GM10266 (cell line): Measurements from ENCODE around the gene P2RX6.
A peak's percentile ranks its signal among the peaks of the same experiment; 100 is the strongest.
"Not testable (repeated sequence)": the region's sequence is repeated elsewhere in the genome, so short reads cannot be mapped to it uniquely, and the experiment has no call there.

Source experiments
- DNase-seq: peaks from one replicate; pipeline ENCODE4 v3.0.0; 2012; ENCODE audit errors: extremely low spot score
- TF ChIP-seq, protein P1 (sequence below): IDR thresholded peaks from 2 replicates; pipeline ENCODE4 v1.5.1; 2012; ENCODE audit warnings: mild to moderate bottlenecking, low read depth; ENCODE audit not compliant: control insufficient read depth, insufficient read depth; ENCODE audit errors: missing control alignments

The P2RX6 gene

DNA sequence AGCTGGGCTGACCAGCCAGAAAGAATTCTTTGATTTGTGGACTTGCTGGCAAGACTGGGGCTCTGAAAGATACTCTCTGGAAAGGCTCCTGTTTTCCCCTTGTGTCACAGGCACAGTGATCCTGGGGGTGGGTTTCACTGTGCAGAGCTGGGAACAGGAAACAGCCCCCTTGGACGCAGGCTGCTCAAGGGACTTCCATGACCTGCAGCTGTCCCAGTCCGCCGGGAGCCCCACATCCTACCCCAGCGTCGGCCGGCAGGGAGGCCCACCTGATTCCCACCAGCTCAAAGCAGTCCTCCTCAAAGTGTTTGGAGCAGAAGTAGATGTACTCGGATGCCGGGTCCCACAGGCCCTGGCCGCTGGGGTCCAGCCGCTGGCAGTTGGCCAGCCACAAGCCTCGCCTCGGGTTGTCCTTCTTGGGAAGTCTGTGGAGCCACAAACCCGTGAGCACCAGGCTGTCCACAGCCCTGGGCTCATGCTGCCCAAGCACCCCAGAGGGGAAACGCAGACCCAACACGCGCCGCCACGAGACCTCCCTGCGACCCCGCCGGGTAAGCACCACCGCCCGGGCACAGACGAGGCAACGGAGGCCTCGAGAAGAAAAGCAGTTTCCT lies 13.9 kb upstream of the P2RX6 start:
- DNase-seq = no peak
- TF ChIP-seq, protein P1, sequence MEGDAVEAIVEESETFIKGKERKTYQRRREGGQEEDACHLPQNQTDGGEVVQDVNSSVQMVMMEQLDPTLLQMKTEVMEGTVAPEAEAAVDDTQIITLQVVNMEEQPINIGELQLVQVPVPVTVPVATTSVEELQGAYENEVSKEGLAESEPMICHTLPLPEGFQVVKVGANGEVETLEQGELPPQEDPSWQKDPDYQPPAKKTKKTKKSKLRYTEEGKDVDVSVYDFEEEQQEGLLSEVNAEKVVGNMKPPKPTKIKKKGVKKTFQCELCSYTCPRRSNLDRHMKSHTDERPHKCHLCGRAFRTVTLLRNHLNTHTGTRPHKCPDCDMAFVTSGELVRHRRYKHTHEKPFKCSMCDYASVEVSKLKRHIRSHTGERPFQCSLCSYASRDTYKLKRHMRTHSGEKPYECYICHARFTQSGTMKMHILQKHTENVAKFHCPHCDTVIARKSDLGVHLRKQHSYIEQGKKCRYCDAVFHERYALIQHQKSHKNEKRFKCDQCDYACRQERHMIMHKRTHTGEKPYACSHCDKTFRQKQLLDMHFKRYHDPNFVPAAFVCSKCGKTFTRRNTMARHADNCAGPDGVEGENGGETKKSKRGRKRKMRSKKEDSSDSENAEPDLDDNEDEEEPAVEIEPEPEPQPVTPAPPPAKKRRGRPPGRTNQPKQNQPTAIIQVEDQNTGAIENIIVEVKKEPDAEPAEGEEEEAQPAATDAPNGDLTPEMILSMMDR = no peak

DNA sequence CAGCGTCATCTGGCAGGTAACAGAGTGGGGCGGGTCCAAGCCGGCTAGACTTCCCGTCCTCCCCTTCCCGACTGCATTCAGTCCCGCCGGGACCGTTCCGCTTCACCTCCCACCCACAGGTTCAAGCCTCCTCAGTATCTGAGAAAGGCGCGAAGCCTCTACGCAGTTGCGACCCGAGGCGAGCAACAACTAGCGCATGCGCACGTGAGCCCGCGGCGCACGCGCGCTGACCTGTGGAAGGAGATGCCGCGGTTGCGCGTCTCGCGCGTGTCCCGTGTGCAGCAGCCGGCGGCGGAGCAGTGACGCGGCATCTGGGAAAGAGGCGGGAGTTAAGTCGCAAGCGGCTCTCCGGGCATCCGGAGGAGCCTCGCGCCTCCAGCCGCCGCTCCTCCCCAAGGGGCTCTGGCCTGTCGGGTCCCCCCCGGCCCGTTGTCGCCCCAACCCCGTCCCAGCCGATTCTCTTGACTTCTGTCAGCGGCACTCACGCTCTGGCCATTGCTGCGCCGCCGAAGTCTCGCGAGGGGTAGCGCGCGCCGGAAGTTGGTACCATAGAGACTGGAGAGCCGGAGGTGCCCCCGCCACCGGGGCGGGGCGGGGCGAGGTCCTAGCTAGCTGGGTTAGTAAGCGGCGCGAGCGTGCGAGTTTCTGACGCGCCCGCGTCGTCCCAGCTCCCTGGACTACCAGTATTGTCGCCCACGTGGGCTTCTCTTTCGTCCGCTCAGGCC lies 13.2 kb upstream of the P2RX6 start, which contains the start of gene THAP7:
TSS of gene THAP7 (minus strand) at position 518 of the 725 bp plus-strand sequence. CDS start at position 311, 207 bp downstream.
- peak; percentile 94 for DNase-seq
- TF ChIP-seq, protein P1 = no peak

DNA sequence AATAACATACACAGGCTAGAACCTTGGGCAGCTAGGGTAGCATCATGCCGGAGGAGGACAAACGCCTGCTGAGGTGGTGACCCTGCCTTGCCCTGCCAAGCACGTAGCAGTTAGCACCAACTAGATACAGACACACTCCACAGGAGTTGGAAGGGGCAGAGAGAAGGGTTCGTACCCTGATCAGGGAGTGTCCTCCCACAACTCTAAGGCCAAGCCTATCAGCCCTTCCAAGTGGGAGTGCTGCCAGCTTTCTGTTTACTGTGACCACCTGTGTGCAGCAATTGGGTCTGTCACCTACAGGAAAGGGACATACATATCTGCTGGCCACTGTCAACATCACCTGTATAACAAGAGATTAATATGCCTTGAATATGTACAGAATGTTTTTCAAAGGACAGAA lies 11.2 kb upstream of the P2RX6 start:
- TF ChIP-seq, protein P1 = no peak
- no peak for DNase-seq

DNA sequence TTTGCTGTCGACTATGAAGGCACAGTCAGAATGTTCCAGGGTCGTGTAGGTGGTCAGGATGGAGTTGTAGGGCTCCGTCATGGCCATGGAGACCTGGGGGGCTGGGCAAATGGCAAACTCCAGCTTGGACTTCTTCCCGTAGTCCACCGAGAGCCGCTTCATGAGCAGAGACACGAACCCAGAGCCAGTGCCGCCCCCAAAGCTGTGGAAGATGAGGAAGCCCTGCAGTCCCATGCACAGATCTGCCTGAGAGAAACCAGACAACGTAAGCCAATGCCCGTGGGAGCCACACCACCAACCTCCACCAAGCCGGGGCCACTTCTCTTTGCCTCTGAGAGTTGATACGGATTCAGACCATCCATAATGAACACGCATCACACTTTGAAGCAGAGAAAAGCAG lies 5.8 kb upstream of the P2RX6 start:
- DNase-seq = not testable (repeated sequence)

DNA sequence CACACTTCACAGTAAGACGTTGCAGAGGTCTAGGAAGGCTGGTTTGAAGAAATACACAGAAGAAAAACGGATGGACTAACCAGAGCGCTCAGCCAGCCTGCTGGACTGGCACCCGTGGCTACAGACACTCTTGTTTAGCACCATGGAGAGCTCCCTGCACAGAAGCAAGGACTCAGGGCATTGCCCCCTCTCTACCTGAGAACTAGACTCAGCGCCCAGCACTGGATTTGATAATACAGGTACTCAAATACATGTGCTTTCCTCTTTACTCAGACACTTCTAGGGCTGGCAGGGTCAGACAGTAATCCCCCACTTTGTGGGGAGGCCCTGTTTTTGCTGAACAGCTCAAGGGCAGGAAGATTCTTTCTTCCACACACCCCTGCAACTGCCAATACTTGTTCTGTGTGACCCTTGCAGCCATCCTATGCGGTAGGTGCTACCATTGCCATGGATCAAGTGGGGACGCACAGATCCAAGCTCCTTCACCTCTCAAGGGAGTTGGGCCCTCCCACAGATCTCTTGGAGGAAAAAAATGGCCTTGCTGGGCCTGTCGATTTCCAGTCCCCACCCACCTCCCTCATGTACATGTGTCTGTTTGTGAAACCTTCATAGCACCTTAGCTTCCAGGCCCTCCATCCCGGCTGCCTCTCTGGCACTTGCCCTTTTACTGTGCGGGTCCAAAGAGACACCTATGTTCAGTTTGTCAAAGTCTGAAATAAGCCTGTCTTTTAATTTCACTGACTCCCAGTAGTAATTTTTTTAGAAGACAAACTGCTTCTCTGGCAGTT lies 5.1 kb upstream of the P2RX6 start:
- TF ChIP-seq, protein P1 = no peak
- no peak for DNase-seq

DNA sequence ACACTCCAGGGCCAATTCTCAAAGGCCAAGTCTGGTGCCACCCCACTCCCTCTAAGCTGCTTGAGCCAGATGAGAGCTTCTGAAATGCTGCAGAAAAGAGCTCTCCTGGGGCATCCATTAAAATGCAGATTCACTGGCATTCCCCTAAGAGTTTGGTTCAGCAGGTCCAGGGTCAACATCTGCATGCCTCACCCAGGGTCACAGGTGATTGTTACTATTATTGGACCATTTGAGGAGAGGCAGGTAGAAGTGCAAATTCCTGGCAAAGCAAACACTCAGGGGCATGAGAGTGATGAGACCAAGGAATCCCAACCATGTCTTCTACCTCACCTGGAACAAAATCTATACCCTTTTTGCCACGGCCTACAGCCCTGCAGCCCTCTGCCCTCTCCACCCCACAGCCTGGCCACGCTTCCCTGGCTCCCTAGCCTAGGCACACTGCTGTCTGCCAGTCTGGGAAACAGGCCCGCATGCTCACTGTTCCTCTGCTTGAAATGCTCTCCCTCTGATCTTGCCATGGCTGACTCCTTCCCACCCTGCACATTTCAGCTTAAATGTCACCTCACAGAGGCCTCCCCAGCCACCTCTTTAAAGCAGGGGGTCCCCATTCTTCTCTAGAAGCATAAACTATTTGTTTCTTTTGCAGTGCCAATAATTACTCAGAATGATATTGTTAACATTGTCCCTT lies 4.4 kb upstream of the P2RX6 start:
- DNase-seq = no peak
- TF ChIP-seq, protein P1 = no peak
